Keratinocyte (primary cell): ENCODE measurements around the gene CPAMD8. TPM values are rescaled to one million over a fixed set of nuclear protein-coding genes. Genes with fewer than 3 reads are reported as not detected.
"Not testable (repeated sequence)": the region's sequence is repeated elsewhere in the genome, so short reads cannot be mapped to it uniquely, and the experiment has no call there.

Experiments
- DNase-seq: peaks from one replicate; pipeline ENCODE4 v3.0.0-alpha.2; 2011; ENCODE audit warnings: low read depth, missing footprints, low spot score
- FAIRE-seq: peaks from 2 replicates; lab custom pipeline; 2011; peaks lifted over from hg19 to GRCh38; lab: Jason Lieb, UNC
- H2AFZ ChIP-seq: 2 replicates; pipeline ENCODE4 v1.6.0; 2012; ENCODE audit warnings: low read length, control low read depth, inconsistent platforms; ENCODE audit not compliant: control insufficient read depth
- H3K27ac ChIP-seq: 2 replicates; pipeline ENCODE4 v1.5.1; 2011; ENCODE audit warnings: low read length; ENCODE audit not compliant: control insufficient read depth, insufficient read depth
- H3K27me3 ChIP-seq: 3 replicates; pipeline ENCODE4 v1.6.0; 2011; ENCODE audit warnings: low read length; ENCODE audit not compliant: control insufficient read depth, insufficient read depth; ENCODE audit errors: extremely low read depth
- H3K36me3 ChIP-seq, 2 experiments: 2 replicates in 1 of 2; 3 replicates in 1 of 2; pipeline ENCODE4 v1.5.1; 2011; ENCODE audit warnings: low read length in 2 of 2, mild to moderate bottlenecking in 1 of 2; ENCODE audit not compliant: control insufficient read depth in 2 of 2, insufficient read depth in 2 of 2; ENCODE audit errors: extremely low read depth in 1 of 2
- H3K4me1 ChIP-seq: 3 replicates; pipeline ENCODE4 v1.5.1; 2011; ENCODE audit warnings: low read length; ENCODE audit not compliant: control insufficient read depth, insufficient read depth; ENCODE audit errors: extremely low read depth
- H3K4me2 ChIP-seq: 3 replicates; pipeline ENCODE4 v1.6.0; 2011; ENCODE audit warnings: low read depth, low read length; ENCODE audit not compliant: control insufficient read depth, insufficient read depth; ENCODE audit errors: extremely low read depth
- H3K4me3 ChIP-seq, 3 experiments: fragments of 200-600 bp in 1 of 3; sonication (generic) in 1 of 3; 2 replicates in 2 of 3; 3 replicates in 1 of 3; pipeline ENCODE4 v1.5.1; 2011 to 2016; ENCODE audit warnings: low read length in 3 of 3, mild to moderate bottlenecking in 3 of 3, control low read depth in 2 of 3, inconsistent platforms in 1 of 3, low read depth in 1 of 3, mixed read lengths in 1 of 3, mixed run types in 1 of 3, moderate library complexity in 1 of 3; ENCODE audit not compliant: control insufficient read depth in 2 of 3, insufficient read depth in 2 of 3; ENCODE audit errors: extremely low read depth in 1 of 3
- H3K79me2 ChIP-seq: 2 replicates; pipeline ENCODE4 v1.6.0; 2012; ENCODE audit warnings: low read length; ENCODE audit not compliant: control insufficient read depth, insufficient read depth
- H3K9ac ChIP-seq: 3 replicates; pipeline ENCODE4 v1.6.0; 2011; ENCODE audit warnings: low read length; ENCODE audit not compliant: control insufficient read depth, insufficient read depth; ENCODE audit errors: extremely low read depth
- H3K9me1 ChIP-seq: 3 replicates; pipeline ENCODE4 v1.6.0; 2011; ENCODE audit warnings: low read length; ENCODE audit not compliant: control insufficient read depth, insufficient read depth; ENCODE audit errors: extremely low read depth
- H3K9me3 ChIP-seq: 2 replicates; pipeline ENCODE4 v1.5.1; 2012; ENCODE audit warnings: low read depth, low read length; ENCODE audit not compliant: control insufficient read depth
- H4K20me1 ChIP-seq: 3 replicates; pipeline ENCODE4 v1.6.0; 2011; ENCODE audit warnings: low read length; ENCODE audit not compliant: control insufficient read depth, insufficient read depth; ENCODE audit errors: extremely low read depth
- EZH2 ChIP-seq: IDR thresholded peaks from one replicate; pipeline ENCODE4 v1.6.1; 2012; ENCODE audit warnings: inconsistent platforms, mild to moderate bottlenecking, low read length, moderate library complexity
- dilution Hi-C: fragments of 300-500 bp; cut with MboI; formaldehyde crosslinking; loops from one replicate; pipeline ENCODE4 v1.7.0; 2020; ENCODE audit warnings: low sequenced_read_pairs; ENCODE audit not compliant: extremely low pct_ligation_motif_present
- polyA plus RNA-seq, 5 experiments: library from polyadenylated mRNA; depleted of rRNA in 3 of 5; stranded (reverse) in 3 of 5; stranded (forward) in 1 of 5; unstranded in 1 of 5; fragments of >200 nt; gene quantifications; 1 replicate in 1 of 5; 2 replicates in 3 of 5; 3 replicates in 1 of 5; pipeline versions ENCODE4 v1.2.1 to v1.2.3, GENCODE V29; 2011 to 2012; ENCODE audit warnings: missing spikeins in 2 of 5, low read depth in 1 of 5, low replicate concordance in 1 of 5
- TF ChIP-seq, protein P1 (sequence below), 3 experiments: IDR thresholded peaks in 1 of 3; conservative IDR thresholded peaks in 1 of 3; optimal IDR thresholded peaks in 1 of 3; 2 replicates in 2 of 3; 3 replicates in 1 of 3; pipeline versions ENCODE3 to v1.5.1; 2011; ENCODE audit warnings: low read length in 3 of 3, mild to moderate bottlenecking in 3 of 3, moderate library complexity in 2 of 3, control low read depth in 1 of 3, inconsistent platforms in 1 of 3; ENCODE audit not compliant: insufficient read depth in 2 of 3; ENCODE audit errors: extremely low read depth in 1 of 3

Gene CPAMD8
- polyA plus RNA-seq, 1 donor (not counting 4 experiments of a cell fraction or from before 2014, with no cell fraction given): 0.38 TPM

DNA sequence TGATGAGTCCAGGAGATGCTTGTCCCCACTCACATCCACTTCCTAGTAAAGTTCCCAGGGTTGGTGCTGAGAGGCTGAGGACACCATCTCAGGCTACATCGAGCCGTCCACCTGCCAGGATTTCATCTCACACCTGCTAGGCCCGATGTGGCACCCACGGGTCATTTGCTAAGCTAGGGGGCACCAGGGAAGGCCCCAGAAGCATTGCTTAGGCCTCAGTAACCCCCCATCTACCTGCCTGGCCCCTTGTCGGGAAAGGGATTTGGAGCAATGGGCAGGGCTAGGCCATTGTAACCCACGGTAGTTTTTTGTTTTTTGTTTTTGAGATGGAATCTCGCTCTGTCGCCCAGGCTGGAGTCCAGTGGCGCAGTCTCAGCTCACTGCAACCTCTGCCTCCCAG is 86.0 kb downstream of the CPAMD8 start:
- Histone ChIP-seq H3K79me2 (no peaks in the 10 kb centered on the region), H3K4me1 (no peaks in the 10 kb centered on the region)

DNA sequence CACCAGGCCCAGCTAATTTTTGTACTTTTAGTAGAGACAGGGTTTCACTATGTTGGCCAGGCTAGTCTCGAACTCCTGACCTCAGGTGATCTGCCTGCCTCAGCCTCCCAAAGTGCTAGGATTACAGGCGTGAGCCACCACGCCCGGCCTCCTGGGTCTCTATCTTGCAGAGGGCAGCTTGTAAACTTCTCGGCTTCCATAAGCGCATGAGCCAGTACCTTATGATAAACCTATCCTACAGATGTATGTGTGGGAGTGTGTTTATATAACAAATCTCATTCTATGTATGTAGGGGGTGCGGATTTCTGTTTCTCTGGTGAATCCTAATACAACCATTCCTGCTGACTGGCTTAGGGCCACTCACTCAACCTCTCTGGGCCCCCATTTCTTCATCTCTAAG is 86.5 kb downstream of the CPAMD8 start:
- H3K36me3 ChIP-seq, H3K27ac ChIP-seq, H4K20me1 ChIP-seq, DNase-seq, H3K27me3 ChIP-seq, H3K79me2 ChIP-seq, H3K4me1 ChIP-seq, H3K9ac ChIP-seq, H3K4me3 ChIP-seq, H3K9me1 ChIP-seq, H3K4me2 ChIP-seq, dilution Hi-C loops, FAIRE-seq, H2AFZ ChIP-seq, H3K9me3 ChIP-seq: not testable (repeated sequence)

More for the DNA sequence above, 86.0 kb downstream of the CPAMD8 start:
- H3K4me2 ChIP-seq: no peak overlapping the region
- H3K27ac ChIP-seq: no peak overlapping the region
- no peaks in the 10 kb centered on the region for H3K9me1 ChIP-seq
- no peak overlapping the region for H2AFZ ChIP-seq
- H3K9me3 ChIP-seq: peaks cover under 1% of the 10 kb centered on the region
- no peaks in the 10 kb centered on the region for H3K27me3 ChIP-seq
- no peak overlapping the region for H3K4me3 ChIP-seq
- no peaks in the 10 kb centered on the region for H4K20me1 ChIP-seq
- TF ChIP-seq EZH2: no peak
- TF ChIP-seq, protein P1, sequence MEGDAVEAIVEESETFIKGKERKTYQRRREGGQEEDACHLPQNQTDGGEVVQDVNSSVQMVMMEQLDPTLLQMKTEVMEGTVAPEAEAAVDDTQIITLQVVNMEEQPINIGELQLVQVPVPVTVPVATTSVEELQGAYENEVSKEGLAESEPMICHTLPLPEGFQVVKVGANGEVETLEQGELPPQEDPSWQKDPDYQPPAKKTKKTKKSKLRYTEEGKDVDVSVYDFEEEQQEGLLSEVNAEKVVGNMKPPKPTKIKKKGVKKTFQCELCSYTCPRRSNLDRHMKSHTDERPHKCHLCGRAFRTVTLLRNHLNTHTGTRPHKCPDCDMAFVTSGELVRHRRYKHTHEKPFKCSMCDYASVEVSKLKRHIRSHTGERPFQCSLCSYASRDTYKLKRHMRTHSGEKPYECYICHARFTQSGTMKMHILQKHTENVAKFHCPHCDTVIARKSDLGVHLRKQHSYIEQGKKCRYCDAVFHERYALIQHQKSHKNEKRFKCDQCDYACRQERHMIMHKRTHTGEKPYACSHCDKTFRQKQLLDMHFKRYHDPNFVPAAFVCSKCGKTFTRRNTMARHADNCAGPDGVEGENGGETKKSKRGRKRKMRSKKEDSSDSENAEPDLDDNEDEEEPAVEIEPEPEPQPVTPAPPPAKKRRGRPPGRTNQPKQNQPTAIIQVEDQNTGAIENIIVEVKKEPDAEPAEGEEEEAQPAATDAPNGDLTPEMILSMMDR (optimal IDR thresholded peaks at IDR 0.05 in 1 of 3, IDR thresholded peaks at IDR 0.05 in 1 of 3, conservative IDR thresholded peaks at IDR 0.05 in 1 of 3; ENCODE audit: extremely low read depth in 1 of 3, insufficient read depth in 2 of 3, low read length in 3 of 3): no peak
- DNase-seq (no peak), FAIRE-seq (no peak)
- H3K9ac ChIP-seq: no peak overlapping the region
- dilution Hi-C loops: no loop called here
- H3K36me3 ChIP-seq: no peaks in the 10 kb centered on the region

DNA sequence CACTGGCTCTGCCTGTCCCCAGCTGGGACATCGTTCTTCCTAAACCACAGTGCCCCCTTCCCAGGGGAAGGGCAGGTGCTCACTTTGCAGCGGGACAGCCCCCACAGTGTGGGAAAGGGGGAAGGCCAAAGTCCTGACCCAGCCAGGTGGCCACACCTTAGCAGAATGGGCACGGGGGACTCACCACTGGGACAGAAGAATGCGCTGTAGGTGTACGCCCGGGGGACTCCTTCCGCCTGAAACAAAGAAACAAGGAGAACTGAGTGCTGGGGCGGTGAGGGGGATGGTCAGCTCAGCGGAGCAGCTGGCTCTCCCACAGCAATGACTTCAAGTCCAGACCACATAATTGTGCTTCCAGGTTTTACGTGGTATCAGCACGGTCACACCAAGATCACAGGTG is 88.4 kb downstream of the CPAMD8 start:
- no peaks in the 10 kb centered on the region for H3K4me1 ChIP-seq
- no peak for FAIRE-seq
- H3K9ac ChIP-seq: no peak overlapping the region
- H3K4me3 ChIP-seq: no peak overlapping the region
- H2AFZ ChIP-seq: no peak overlapping the region
- TF ChIP-seq EZH2: no peak
- no peaks in the 10 kb centered on the region for H3K36me3 ChIP-seq
- dilution Hi-C loops: no loop called here
- H3K9me3 ChIP-seq: no peaks in the 10 kb centered on the region
- H3K27ac ChIP-seq: no peak overlapping the region
- H3K4me2 ChIP-seq: no peak overlapping the region
- no peaks in the 10 kb centered on the region for H3K9me1 ChIP-seq
- no peak for DNase-seq
- H3K79me2 ChIP-seq: no peaks in the 10 kb centered on the region
- H3K27me3 ChIP-seq: no peaks in the 10 kb centered on the region
- H4K20me1 ChIP-seq: no peaks in the 10 kb centered on the region

DNA sequence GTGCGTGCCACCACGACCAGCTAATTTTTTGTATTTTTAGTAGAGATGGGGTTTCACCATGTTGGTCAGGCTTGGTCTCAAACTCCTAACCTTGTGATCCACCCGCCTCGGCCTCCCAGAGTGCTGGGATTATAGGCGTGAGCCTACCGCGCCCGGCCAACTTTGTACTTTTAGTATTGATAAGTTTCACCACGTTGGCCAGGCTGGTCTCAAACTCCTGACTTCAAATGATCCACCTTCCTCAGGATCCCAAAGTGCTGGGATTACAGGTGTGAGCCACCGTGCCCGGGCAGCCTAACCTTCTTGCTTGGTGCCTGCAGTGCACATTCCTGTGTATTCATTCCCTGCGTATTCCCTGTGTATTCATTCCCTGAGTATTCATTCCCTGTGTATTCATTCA is 88.8 kb downstream of the CPAMD8 start:
- dilution Hi-C loops, H3K36me3 ChIP-seq, FAIRE-seq: not testable (repeated sequence)

More for the DNA sequence above, 88.8 kb downstream of the CPAMD8 start:
- not testable (repeated sequence) for H3K4me3 ChIP-seq, H3K27me3 ChIP-seq, H3K27ac ChIP-seq, H4K20me1 ChIP-seq, H3K79me2 ChIP-seq, H2AFZ ChIP-seq, H3K9me1 ChIP-seq, DNase-seq, H3K9ac ChIP-seq, H3K9me3 ChIP-seq, H3K4me1 ChIP-seq, H3K4me2 ChIP-seq
